HCT116 (cell line): ENCODE results near the gene SLC15A3.

ENCODE experiments used
- POLR2AphosphoS5 ChIP-seq: IDR thresholded peaks from 2 replicates; pipeline ENCODE4 v1.6.1; 2011; ENCODE audit warnings: mild to moderate bottlenecking, low read depth, low read length, moderate library complexity
- SP1 ChIP-seq: IDR thresholded peaks from 2 replicates; pipeline ENCODE4 v1.6.1; 2012; ENCODE audit warnings: low read depth

DNA sequence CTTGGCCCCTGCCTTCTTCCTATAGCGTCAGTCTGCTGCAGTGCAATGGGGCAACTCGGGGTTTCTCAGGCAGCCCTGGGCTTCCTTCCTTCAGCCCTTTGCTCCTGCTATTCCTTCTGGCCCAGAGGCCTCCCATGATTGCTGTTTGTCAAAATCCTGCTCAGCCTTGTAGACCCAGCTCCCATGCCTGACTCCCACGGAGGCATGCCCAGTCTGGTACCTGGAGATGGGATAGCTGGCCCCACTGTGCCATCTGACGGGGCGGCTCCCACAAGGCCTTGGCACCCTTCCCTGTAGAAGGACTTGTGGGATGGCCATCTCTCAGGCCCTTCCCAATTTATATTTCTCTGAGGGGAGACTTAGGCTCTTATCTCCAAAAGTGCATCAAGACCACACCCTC, 18.9 kb upstream of the SLC15A3 start:
- no peak for TF ChIP-seq SP1
- TF ChIP-seq POLR2AphosphoS5 = no peak
